HG03378 (cell line): ENCODE measurements around the gene XPO4.
"Not testable (repeated sequence)": the region's sequence is repeated elsewhere in the genome, so short reads cannot be mapped to it uniquely, and the experiment has no call there.

Experiments used
- ATAC-seq: cut with Tn5 transposase; IDR thresholded peaks from one replicate; pipeline ENCODE4 v1.9.1; 2021; ENCODE audit warnings: mild to moderate bottlenecking, moderate library complexity; ENCODE audit not compliant: unreplicated experiment

The XPO4 gene

GRCh38 chr13:20902438-20903163 is at the start of gene XPO4:
TSS of gene XPO4 (minus strand) at chr13:20902746. CDS start at chr13:20902738, 8 bp downstream.
- peak; percentile 80 for ATAC-seq

- ATAC-seq: not testable (repeated sequence)
These were observed 45.5 kb upstream of the XPO4 start for GRCh38 chr13:20948001-20948400.

- ATAC-seq: no peak
These were observed 43.4 kb upstream of the XPO4 start for GRCh38 chr13:20945952-20946383.

GRCh38 chr13:20942938-20943559 is 40.5 kb upstream of the XPO4 start:
- no peak for ATAC-seq

- ATAC-seq: not testable (repeated sequence)
These were observed 38.0 kb upstream of the XPO4 start for GRCh38 chr13:20940511-20940910.

- ATAC-seq: no peak
These were observed 37.5 kb upstream of the XPO4 start for GRCh38 chr13:20940083-20940482.

GRCh38 chr13:20939662-20940061 is 37.1 kb upstream of the XPO4 start:
- no peak for ATAC-seq

- ATAC-seq: no peak
These were observed 35.8 kb upstream of the XPO4 start for GRCh38 chr13:20938302-20938701.

- no peak for ATAC-seq
These were observed 25.2 kb upstream of the XPO4 start for GRCh38 chr13:20927596-20928257.

GRCh38 chr13:20925395-20925790 is 22.8 kb upstream of the XPO4 start:
- ATAC-seq: not testable (repeated sequence)

GRCh38 chr13:20924758-20925394 is 22.3 kb upstream of the XPO4 start:
- no peak for ATAC-seq

GRCh38 chr13:20923272-20923671 is 20.7 kb upstream of the XPO4 start:
- ATAC-seq: no peak

GRCh38 chr13:20921572-20921971 is 19.0 kb upstream of the XPO4 start:
- ATAC-seq: no peak

- ATAC-seq: not testable (repeated sequence)
These were observed 13.1 kb upstream of the XPO4 start for GRCh38 chr13:20915676-20916075.

- ATAC-seq: no peak
These were observed 8.5 kb upstream of the XPO4 start for GRCh38 chr13:20911037-20911436.

GRCh38 chr13:20908714-20909497 is 6.4 kb upstream of the XPO4 start:
- ATAC-seq: no peak

GRCh38 chr13:20904908-20905307 is 2.4 kb upstream of the XPO4 start:
- no peak for ATAC-seq

GRCh38 chr13:20903164-20903475 is 574 bp upstream of the XPO4 start:
- ATAC-seq: no peak

- peak; percentile 43 for ATAC-seq
These were observed 693 bp downstream of the XPO4 start for GRCh38 chr13:20901668-20902437.

- ATAC-seq: no peak
These were observed 8.3 kb downstream of the XPO4 start for GRCh38 chr13:20894245-20894644.
